SK-N-MC (cell line): Measurements from ENCODE around the gene MASTL.

Experiments
- EZH2 ChIP-seq: fragments of 200-600 bp; sonication (generic); IDR thresholded peaks from one replicate; pipeline ENCODE4 v1.6.1; 2017; ENCODE audit warnings: antibody characterized with exemption
- POLR2AphosphoS5 ChIP-seq: IDR thresholded peaks from 2 replicates; pipeline ENCODE4 v1.6.1; 2012; ENCODE audit warnings: mild to moderate bottlenecking, low read depth, low read length, borderline replicate concordance

DNA sequence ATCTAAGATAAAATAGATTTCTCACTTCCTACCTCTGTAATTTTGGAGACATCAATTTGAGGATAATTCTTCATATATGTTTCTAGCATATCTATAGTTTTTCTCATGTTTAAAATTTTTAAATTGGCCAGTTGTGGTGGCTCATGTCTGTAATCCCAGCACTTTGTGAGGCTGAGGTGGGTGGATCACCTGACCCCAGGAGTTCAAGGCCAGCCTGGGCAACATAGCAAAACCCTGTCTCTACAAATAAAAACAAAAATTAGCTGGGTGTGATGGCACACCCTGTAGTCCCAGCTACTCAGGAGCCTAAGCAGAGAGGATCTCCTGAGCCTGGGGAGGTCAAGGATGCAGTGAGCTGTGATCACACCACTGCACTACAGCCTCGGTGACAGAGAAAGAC is 80.6 kb downstream of the MASTL start:
- no peak for TF ChIP-seq EZH2
- TF ChIP-seq POLR2AphosphoS5, result no peak
